ENCODE data around the gene NCKAP5. TPM values are rescaled to one million over a fixed set of nuclear protein-coding genes. Genes with fewer than 3 reads are reported as not detected.

The NCKAP5 gene
- total RNA-seq, 2 donors from 2014 or later, result 2.0 to 7.1 TPM

- no peaks in the 10 kb centered on the region for H3K27me3 ChIP-seq (replicated peaks; ENCODE audit: insufficient read depth)
- no peak overlapping the region for H3K27ac ChIP-seq
- intact Hi-C loops (cut with DNase I), result no loop called here
- H3K4me3 ChIP-seq, result no peak overlapping the region
- DNase-seq (ENCODE audit: low spot score), result no peak
- TF ChIP-seq POLR2A (IDR thresholded peaks at IDR 0.05) (no peak), POLR2AphosphoS5 (IDR thresholded peaks at IDR 0.05) (no peak), CTCF (IDR thresholded peaks at IDR 0.05) (no peak)
- H3K9me3 ChIP-seq, result no peaks in the 10 kb centered on the region
- no peaks in the 10 kb centered on the region for H3K4me1 ChIP-seq (replicated peaks)
- 94% methylated on average over 1 of the region's 1 CpG for WGBS
- no peaks in the 10 kb centered on the region for H3K36me3 ChIP-seq
Observed at GRCh38 chr2:132881546-132881945, 686.7 kb downstream of the NCKAP5 start.

GRCh38 chr2:132877923-132878322, 690.3 kb downstream of the NCKAP5 start:
- H3K4me3 ChIP-seq, result no peak overlapping the region
- no peaks in the 10 kb centered on the region for H3K27me3 ChIP-seq (replicated peaks; ENCODE audit: insufficient read depth)
- no peaks in the 10 kb centered on the region for H3K9me3 ChIP-seq
- DNase-seq (ENCODE audit: low spot score), result no peak
- 88% methylated on average over 9 of the region's 9 CpGs for whole genome bisulfite sequencing
- intact Hi-C loops (cut with DNase I), result no loop called here
- H3K27ac ChIP-seq, result no peak overlapping the region
- no peaks in the 10 kb centered on the region for H3K36me3 ChIP-seq
- TF ChIP-seq POLR2AphosphoS5 (IDR thresholded peaks at IDR 0.05) (no peak), CTCF (IDR thresholded peaks at IDR 0.05) (no peak), POLR2A (IDR thresholded peaks at IDR 0.05) (no peak)
- H3K4me1 ChIP-seq (replicated peaks), result no peaks in the 10 kb centered on the region

- intact Hi-C loops (cut with DNase I), result no loop called here
- H3K36me3 ChIP-seq, result no peaks in the 10 kb centered on the region
- H3K27me3 ChIP-seq (replicated peaks; ENCODE audit: insufficient read depth), result no peaks in the 10 kb centered on the region
- no peak overlapping the region for H3K4me3 ChIP-seq
- H3K9me3 ChIP-seq, result no peaks in the 10 kb centered on the region
- WGBS, result 70% methylated on average over 5 of the region's 5 CpGs
- DNase-seq (ENCODE audit: low spot score), result no peak
- H3K27ac ChIP-seq, result no peak overlapping the region
- TF ChIP-seq POLR2AphosphoS5 (IDR thresholded peaks at IDR 0.05) (no peak), CTCF (IDR thresholded peaks at IDR 0.05) (no peak), POLR2A (IDR thresholded peaks at IDR 0.05) (no peak)
- H3K4me1 ChIP-seq (replicated peaks), result no peaks in the 10 kb centered on the region
Observed at GRCh38 chr2:132876745-132877391, 691.4 kb downstream of the NCKAP5 start.

- 86% methylated on average over 3 of the region's 3 CpGs for WGBS
- Histone ChIP-seq H3K27me3 (replicated peaks; ENCODE audit: insufficient read depth) (no peaks in the 10 kb centered on the region), H3K4me3 (no peak overlapping the region), H3K27ac (no peak overlapping the region), H3K4me1 (replicated peaks) (no peaks in the 10 kb centered on the region), H3K9me3 (no peaks in the 10 kb centered on the region), H3K36me3 (no peaks in the 10 kb centered on the region)
- TF ChIP-seq POLR2AphosphoS5 (IDR thresholded peaks at IDR 0.05), result no peak
- no peak for DNase-seq (ENCODE audit: low spot score)
- intact Hi-C loops (cut with DNase I), result no loop called here
Observed at GRCh38 chr2:132875193-132875592, 693.1 kb downstream of the NCKAP5 start.

- intact Hi-C loops (cut with DNase I), result no loop called here
- no peaks in the 10 kb centered on the region for H3K4me1 ChIP-seq (replicated peaks)
- no peaks in the 10 kb centered on the region for H3K36me3 ChIP-seq
- no peak overlapping the region for H3K27ac ChIP-seq
- WGBS, result 90% methylated on average over 4 of the region's 4 CpGs
- H3K9me3 ChIP-seq, result no peaks in the 10 kb centered on the region
- no peaks in the 10 kb centered on the region for H3K27me3 ChIP-seq (replicated peaks; ENCODE audit: insufficient read depth)
- DNase-seq (ENCODE audit: low spot score), result no peak
- TF ChIP-seq POLR2AphosphoS5 (IDR thresholded peaks at IDR 0.05), result no peak
- TF ChIP-seq CTCF (IDR thresholded peaks at IDR 0.05), result no peak
- no peak for TF ChIP-seq POLR2A (IDR thresholded peaks at IDR 0.05)
- no peak overlapping the region for H3K4me3 ChIP-seq
Observed at GRCh38 chr2:132873738-132874137, 694.5 kb downstream of the NCKAP5 start.

Measured in prostate gland (tissue), 2 donors.